Activated T-cell treated with anti-CD3 and anti-CD28 coated beads for 1 hour (primary cell): ENCODE data around the gene NAPG.
A peak's percentile ranks its signal among the peaks of the same experiment; 100 is the strongest.
"Not testable (repeated sequence)": the region's sequence is repeated elsewhere in the genome, so short reads cannot be mapped to it uniquely, and the experiment has no call there.

Experiments
- DNase-seq: peaks from one replicate; pipeline ENCODE4 v3.0.0-alpha.2; 2020; ENCODE audit warnings: low read depth

Gene NAPG

DNA sequence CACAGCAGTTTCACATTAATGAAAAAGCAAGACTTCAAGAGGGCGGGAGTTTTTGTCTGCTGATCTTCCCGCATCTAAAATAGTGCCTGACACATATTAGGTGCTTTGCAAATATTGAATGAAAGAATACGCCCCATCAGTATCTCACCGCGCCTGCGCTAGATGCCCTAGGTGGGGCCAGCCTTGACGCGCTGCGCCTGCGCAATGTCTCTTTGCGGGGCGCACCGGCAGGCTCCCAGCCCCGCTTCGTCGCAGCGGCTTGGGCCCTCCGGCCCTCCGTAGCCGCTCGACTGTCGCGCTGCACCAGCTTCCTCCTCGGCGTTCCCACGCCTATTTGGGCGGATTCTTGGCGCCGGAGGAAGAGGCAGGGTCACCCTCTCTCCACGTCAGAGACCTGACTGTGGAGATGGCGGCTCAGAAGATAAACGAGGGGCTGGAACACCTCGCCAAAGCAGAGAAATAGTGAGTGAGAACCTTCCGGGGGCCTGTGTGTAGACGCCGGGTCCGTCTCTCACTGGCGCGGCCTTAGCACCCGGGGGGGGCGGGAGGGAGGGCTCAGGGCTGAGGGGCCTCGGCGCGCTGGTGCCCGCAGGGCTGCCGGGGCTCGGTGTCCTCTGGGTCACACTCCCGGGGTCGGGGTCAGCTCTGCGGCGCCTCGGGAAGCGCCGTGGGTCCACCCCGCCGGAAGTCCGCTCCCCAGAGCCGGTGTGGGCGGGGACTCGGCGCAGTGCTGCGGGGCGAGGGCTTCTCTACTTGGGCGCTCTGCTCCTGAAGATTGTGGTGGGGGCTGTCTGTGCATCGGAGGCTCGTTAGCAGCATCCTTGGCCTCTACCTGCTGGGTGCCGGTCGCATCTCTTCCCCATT, at the start of gene NAPG:
NAPG (plus strand) TSS at position 331 of the 864 bp plus-strand sequence; CDS start at position 407, 76 bp downstream.
- peak; percentile 81 for DNase-seq

GRCh38 chr18:10476338-10476791, 49.5 kb upstream of the NAPG start:
- no peak for DNase-seq

GRCh38 chr18:10477121-10477862, 48.5 kb upstream of the NAPG start:
- DNase-seq, result no peak

DNA sequence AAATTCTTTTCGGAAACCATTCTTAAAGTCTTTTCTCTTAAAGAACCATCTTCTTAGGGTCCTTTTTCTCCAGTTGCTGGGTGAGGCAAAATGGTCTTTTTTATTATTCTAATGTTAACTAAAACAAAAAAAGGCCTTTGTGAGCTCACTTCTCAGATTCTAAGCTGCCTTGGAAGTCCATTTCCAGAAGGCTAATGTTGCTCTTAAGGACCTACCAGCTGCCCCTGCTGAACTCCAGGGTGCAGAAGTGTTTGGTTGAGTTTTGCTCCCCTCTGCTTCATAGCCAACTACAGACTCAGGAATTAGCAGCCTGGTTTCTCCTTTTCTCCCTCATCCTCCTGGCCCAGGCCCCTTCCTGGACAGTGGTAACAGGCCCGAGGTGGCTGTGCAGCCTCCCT, 48.0 kb upstream of the NAPG start:
- DNase-seq, result no peak

DNA sequence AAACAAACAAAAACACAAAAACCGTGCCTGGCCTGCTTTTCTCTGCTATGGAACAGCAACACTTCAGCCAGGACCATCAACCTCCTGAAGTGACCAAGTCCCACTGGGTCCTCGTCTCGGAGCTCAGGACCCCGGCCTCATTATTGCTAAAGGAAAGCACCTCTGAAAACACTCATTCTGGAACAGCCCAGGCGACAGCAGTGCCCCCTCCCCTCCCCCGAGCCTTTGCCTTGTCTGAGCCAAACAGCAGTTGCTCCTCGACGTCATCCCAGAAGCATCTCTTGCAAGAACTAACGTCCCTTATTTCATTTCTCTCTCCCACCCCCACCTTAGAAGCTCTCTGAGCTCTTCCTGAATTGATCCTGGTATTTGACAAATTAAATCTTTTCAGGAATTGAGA, 44.0 kb upstream of the NAPG start:
- no peak for DNase-seq

DNA sequence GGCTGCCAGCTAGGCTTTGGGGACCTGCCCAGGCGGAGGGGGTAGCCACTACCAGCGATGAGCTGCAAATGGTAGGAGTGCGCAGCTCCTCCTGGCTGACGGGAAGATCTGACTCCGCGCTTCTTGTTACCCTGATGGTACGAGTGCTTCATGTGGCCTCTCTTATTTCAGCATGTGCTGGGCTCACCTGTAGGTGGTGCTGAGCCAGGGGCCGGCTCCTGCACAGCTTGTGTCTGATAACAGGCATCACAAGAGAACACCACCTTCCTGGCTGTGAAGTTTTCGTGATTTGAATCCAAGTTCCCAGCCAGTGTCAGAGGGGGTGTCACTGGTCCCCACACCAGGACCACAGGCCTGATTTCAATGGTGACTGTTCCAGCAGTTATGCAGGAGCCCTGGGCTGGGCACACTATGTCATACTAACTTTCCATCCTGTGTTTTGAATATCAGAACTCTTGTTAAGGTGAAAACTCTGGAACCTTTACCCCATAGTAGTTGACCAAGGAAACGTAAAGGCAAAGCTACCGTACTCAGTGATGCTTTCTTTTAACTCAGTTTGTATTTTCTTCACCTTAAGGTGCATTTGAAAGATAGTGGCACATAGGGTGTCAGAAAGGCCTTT, 43.4 kb upstream of the NAPG start:
- DNase-seq, result no peak

- no peak for DNase-seq
Measured at GRCh38 chr18:10482985-10483949, 42.6 kb upstream of the NAPG start.

GRCh38 chr18:10485475-10485874, 40.4 kb upstream of the NAPG start:
- DNase-seq, result no peak

GRCh38 chr18:10486362-10486761, 39.5 kb upstream of the NAPG start:
- DNase-seq, result no peak

DNA sequence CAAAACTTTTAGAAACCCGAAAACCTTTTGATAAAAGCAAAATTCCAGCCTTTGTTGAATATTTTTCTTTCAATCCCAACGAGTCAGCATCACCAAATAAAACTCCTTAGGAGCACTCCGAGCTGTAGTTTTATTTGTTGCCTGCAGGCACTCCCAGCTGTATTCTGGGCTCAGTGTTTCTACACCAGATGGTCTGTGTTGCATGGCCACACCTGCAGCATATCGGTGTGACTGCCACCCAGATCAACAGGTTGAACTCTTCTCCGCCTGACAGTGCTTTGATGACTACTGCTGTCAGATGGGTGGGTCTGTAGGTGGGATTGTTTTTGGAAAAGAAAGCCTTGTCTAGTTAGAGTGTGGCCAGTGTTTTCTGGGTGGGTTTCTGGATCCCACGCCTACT, 38.7 kb upstream of the NAPG start:
- DNase-seq, result no peak

DNA sequence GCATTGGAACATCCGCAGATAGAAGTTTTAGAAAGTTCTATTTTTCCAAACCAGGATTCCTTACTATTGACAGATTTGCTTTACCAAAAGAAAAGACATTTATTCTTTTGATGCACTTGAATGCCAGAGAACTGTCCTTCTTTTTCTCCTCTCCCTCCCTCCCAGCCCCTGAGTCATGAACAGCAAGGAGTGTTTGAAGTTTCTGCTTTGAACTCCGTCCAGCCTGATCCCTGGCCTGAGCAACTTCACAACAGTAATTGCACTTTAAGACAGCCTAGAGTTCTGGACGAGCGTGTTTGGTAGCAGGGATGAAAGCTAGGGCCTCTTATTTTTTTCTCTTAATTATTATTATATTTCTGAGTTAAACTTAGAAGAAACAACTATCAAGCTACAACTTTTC, 37.8 kb upstream of the NAPG start:
- DNase-seq, result no peak

GRCh38 chr18:10490401-10491165, 35.2 kb upstream of the NAPG start:
- DNase-seq, result peak; percentile 27

GRCh38 chr18:10495936-10496335, 29.9 kb upstream of the NAPG start:
- DNase-seq, result no peak

DNA sequence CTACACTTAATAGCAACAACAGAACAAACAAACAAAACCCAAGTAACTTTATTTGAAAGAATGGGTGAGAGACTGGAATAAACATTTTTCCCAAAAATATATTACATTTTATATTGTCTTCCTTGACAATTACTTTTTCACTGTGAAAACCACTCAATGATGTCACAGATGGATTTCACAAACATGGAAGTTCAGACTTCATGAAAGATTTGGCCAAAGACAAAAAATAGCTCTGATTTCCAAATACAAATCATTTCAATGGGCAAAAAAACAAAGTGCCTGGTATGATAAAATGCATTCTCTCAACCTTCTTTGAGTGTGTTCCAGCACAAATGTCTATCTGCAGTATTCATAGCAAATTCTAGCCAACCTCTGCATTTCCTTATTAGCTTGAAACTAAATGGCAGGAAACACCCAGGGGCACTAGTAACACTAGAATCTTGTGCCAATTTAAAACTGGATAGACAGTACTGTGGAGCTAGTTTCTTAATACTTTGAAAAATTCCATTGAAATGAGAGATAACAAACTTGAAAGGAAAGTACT, 28.5 kb upstream of the NAPG start:
- DNase-seq, result no peak

- DNase-seq, result no peak
Measured at GRCh38 chr18:10499230-10499629, 26.6 kb upstream of the NAPG start.

DNA sequence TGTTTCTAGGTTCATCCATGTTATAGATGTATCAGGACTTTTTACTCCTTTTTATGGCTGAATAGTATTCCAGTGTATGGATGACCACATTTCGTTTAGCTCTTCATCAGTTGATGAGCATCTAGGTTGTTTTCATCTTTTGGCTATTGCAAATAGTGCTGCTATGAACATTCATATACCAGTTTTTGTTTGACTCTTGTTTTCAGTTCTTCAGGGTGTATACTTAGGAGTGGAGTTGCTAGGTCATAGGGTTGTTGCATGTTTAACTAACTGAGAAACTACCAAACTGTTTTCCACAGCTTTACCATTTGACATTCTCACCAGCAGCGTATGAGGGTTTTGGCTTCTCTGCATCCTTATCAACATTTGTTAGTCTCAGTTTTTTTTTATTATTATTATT, 25.8 kb upstream of the NAPG start:
- no peak for DNase-seq

- DNase-seq, result no peak
Measured at GRCh38 chr18:10504723-10505122, 21.1 kb upstream of the NAPG start.

GRCh38 chr18:10505892-10506291, 19.9 kb upstream of the NAPG start:
- DNase-seq, result not testable (repeated sequence)

DNA sequence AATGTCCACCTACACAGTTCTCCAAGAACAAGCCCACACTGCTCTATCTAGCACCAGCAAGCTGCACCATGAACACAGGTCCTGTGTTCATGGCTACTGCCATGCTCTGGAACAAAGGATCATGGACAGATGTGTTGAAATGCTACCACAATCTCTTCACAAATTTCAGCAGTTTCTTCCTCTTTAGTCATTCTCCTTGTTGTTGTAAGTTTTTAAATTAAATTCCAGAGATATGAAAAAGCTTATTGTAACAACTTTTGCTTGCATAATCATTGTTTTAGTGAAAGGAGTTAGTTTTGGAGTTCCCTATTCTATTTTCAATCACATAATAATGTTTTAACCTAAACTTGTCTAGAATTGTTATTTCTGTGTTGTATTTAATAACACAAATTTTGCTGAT, 17.2 kb upstream of the NAPG start:
- no peak for DNase-seq

GRCh38 chr18:10511236-10511635, 14.6 kb upstream of the NAPG start:
- DNase-seq, result no peak

DNA sequence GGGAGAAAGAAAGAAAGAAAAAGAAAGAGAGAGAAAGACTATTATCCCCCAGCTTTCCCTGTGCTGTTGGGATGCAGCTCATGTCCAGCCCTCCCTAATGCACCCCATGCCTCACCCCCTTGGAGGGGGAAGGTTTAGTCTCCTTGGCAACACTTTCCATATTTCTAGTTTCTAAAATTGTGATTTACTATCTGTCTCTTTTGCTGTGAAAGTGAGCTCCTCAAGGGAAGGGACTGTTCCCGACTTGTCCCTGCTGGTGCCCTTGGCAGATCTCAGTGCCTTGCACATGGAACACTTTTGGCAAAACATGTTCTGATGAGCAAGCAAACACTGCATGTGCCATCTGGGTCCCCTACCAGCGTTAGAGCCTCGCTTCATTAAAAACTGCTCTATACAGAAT, 11.7 kb upstream of the NAPG start:
- no peak for DNase-seq
